Small intestine (tissue), 7 donors: ENCODE measurements around the gene TCP11L2. TPM values are rescaled to one million over a fixed set of nuclear protein-coding genes. Genes with fewer than 3 reads are reported as not detected.
A peak's percentile ranks its signal among the peaks of the same experiment; 100 is the strongest.

Experiments used
- DNase-seq, 2 donors: peaks; one replicate each; pipeline versions ENCODE4 v3.0.0 to v3.0.0-alpha.2; 2013
- FAIRE-seq: peaks from 2 replicates; lab custom pipeline; 2012; peaks lifted over from hg19 to GRCh38; lab: Jason Lieb, UNC
- H3K27ac ChIP-seq, 3 donors: one replicate each; pipeline ENCODE4 v1.5.1; 2013; ENCODE audit warnings: low read length in 2 of 3, mild to moderate bottlenecking in 2 of 3, control low read depth in 1 of 3, inconsistent platforms in 1 of 3, low read depth in 1 of 3, moderate library complexity in 1 of 3
- H3K27me3 ChIP-seq, 3 donors: one replicate each; pipeline ENCODE4 v1.6.1; 2013; ENCODE audit warnings: low read length in 3 of 3, inconsistent platforms in 1 of 3; ENCODE audit not compliant: control insufficient read depth in 3 of 3, insufficient read depth in 3 of 3
- H3K36me3 ChIP-seq, 3 donors: one replicate each; pipeline ENCODE4 v1.6.1; 2013; ENCODE audit warnings: low read length in 3 of 3, inconsistent platforms in 1 of 3, low read depth in 1 of 3, mild to moderate bottlenecking in 1 of 3, moderate library complexity in 1 of 3; ENCODE audit not compliant: control insufficient read depth in 3 of 3, insufficient read depth in 2 of 3
- H3K4me1 ChIP-seq, 3 donors: one replicate each; pipeline ENCODE4 v1.6.1; 2013; ENCODE audit warnings: low read length in 2 of 3, inconsistent platforms in 1 of 3, low read depth in 1 of 3, mild to moderate bottlenecking in 1 of 3, moderate library complexity in 1 of 3; ENCODE audit not compliant: control insufficient read depth in 3 of 3, insufficient read depth in 2 of 3
- H3K4me3 ChIP-seq, 3 donors: one replicate each; pipeline ENCODE4 v1.5.1; 2013; ENCODE audit warnings: low read length in 3 of 3, control low read depth in 1 of 3, inconsistent platforms in 1 of 3, low read depth in 1 of 3, mild to moderate bottlenecking in 1 of 3, moderate library complexity in 1 of 3
- H3K9me3 ChIP-seq, 2 donors: one replicate each; pipeline ENCODE4 v1.6.1; 2013; ENCODE audit warnings: low read depth in 1 of 2, low read length in 1 of 2; ENCODE audit not compliant: control insufficient read depth in 2 of 2, insufficient read depth in 1 of 2
- WGBS, 3 donors: extraction: QIAGEN DNeasy Blood & Tissue Kit; methylation state at CpG; one replicate each; pipeline ENCODE4 v1.1.7; 2013; 5-methylcytosine and 5-hydroxymethylcytosine counted together
- polyA plus RNA-seq, 4 donors: library from polyadenylated mRNA; stranded (reverse) in 3 of 4; unstranded in 1 of 4; fragments of 200-250 nt in 3 of 4; fragments of 120-200 nt in 1 of 4; gene quantifications; one replicate each; pipeline versions ENCODE4 v1.2.1 to v1.2.3, GENCODE V29; 2013
- donor health status: healthy with polysubstance abuse.
- donor health status: control.
- donor health status: control.
- donor health status: Bipolar disorder and iron deficiency.
- donor health status: healthy.

TCP11L2 gene
- polyA plus RNA-seq, 4 donors: 2.7 to 18.1 (median 5.7) TPM

DNA sequence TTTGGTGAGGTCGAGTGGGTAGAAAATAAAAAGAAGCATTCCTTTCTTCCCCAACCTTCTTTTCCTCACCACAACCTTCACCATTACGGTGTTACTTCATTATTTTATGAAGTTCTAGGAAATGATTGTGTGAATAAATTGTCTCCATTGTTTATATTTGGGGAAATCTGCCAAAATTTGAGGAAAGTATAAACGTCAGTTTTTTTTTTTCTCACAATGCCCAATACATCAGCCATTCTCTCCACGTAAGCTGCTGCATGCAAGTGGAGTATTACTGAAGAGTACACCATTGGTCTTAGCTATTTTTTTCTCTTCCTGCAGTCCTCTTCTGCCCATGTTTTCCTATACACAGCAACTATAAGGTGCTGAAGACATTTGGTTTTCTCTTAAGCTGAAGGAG is 45.9 kb downstream of the TCP11L2 start:
- Histone ChIP-seq H3K4me3 (no peak overlapping the region), H3K27ac (no peak overlapping the region), H3K4me1 (peaks cover 0 to 3% (median 0%) of the 10 kb centered on the region in 3 donors), H3K27me3 (peaks cover 0 to 4% (median 0%) of the 10 kb centered on the region in 3 donors), H3K9me3 (no peaks in the 10 kb centered on the region), H3K36me3 (no peaks in the 10 kb centered on the region)
- WGBS, 3 donors: 53 to 74% (median 68%) methylated on average over 4 of the region's 4 CpGs
- no peak for DNase-seq
- no peak for FAIRE-seq

DNA sequence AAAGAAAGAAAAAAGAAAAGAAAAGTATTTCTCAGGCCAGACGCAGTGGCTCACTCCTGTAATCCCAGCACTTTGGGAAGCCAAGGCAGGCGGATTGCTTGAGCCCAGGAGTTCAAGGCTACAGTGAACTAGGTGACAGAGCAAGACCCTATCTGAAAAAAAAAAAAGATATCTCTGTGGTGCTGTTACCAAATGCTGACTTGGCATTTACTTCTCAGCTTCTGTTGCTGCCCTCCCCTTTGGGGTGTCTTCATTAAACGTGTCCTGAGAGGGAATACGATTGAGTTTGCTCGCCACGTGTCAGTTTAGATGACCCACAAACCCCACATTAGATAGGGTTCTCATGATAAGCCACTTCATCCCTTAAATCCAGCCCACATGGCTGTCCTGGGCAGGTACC is 50.6 kb downstream of the TCP11L2 start:
- WGBS, 3 donors: 78 to 85% (median 82%) methylated on average over 6 of the region's 6 CpGs
- H3K36me3 ChIP-seq: no peaks in the 10 kb centered on the region
- peaks cover 0 to 4% (median 0%) of the 10 kb centered on the region in 3 donors for H3K27me3 ChIP-seq
- no peak for DNase-seq
- H3K4me3 ChIP-seq: no peak overlapping the region
- peaks cover 0 to 6% (median 0%) of the 10 kb centered on the region in 3 donors for H3K4me1 ChIP-seq
- no peak for FAIRE-seq
- H3K27ac ChIP-seq: no peak overlapping the region
- no peaks in the 10 kb centered on the region for H3K9me3 ChIP-seq

DNA sequence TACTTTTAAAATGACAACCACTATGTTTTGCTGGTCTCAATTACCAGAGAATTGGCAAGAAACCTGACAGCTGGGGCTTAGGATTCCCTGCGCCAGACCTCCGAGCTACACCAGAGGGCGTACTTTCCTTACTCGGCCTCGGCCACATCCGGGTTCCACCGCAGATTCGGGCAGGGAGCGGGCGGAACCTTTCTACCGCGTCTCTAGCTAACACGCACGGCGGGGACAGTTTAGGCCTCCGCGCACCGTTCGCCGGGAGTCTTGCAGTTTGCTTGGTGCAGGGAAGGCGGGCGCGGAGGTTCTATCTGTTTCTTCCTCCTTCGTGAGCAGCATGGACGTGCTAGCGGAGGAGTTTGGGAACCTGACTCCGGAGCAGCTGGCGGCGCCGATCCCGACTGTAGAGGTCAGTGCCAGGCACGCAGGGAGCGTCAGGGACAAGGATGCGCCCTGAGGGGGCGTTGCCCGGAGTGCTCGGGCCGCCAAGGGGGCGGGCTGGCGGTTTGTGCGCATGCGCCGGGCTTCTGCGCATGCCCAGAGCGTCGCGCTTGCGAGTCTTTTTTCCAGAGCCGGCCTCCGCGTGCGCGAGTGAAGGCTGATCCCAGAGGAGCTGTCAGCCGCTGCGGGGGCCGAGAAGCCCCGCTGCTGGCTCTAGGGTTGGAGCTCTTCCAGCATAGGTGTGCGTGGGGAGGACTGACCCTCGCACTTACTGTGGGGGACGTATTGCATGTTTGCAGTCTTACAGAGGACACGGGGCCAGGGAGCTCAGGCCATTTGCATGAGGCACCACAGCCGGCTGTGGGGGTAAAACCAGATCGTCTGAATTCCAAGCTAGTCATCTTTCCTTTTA is 55.2 kb downstream of the TCP11L2 start, which contains the start of gene POLR3B:
Gene POLR3B (plus strand): TSS at position 200 of the 847 bp plus-strand sequence. CDS start 132 bp downstream, at position 332.
- Histone ChIP-seq H3K27me3 (no peaks in the 10 kb centered on the region), H3K36me3 (no peaks in the 10 kb centered on the region), H3K9me3 (no peaks in the 10 kb centered on the region), H3K4me1 (peaks cover 0 to 19% (median 3%) of the 10 kb centered on the region in 3 donors), H3K27ac (peak within 1 kb of the TSS; percentile 52 to 91 (median 88)), H3K4me3 (peak within 1 kb of the TSS; percentile 37 to 60 (median 58))
- FAIRE-seq (no peak), DNase-seq (peak; percentile 94 to 98)
- WGBS, 3 donors: 0 to 1% (median 1%) methylated on average over 60 to 63 of the region's 63 CpGs

DNA sequence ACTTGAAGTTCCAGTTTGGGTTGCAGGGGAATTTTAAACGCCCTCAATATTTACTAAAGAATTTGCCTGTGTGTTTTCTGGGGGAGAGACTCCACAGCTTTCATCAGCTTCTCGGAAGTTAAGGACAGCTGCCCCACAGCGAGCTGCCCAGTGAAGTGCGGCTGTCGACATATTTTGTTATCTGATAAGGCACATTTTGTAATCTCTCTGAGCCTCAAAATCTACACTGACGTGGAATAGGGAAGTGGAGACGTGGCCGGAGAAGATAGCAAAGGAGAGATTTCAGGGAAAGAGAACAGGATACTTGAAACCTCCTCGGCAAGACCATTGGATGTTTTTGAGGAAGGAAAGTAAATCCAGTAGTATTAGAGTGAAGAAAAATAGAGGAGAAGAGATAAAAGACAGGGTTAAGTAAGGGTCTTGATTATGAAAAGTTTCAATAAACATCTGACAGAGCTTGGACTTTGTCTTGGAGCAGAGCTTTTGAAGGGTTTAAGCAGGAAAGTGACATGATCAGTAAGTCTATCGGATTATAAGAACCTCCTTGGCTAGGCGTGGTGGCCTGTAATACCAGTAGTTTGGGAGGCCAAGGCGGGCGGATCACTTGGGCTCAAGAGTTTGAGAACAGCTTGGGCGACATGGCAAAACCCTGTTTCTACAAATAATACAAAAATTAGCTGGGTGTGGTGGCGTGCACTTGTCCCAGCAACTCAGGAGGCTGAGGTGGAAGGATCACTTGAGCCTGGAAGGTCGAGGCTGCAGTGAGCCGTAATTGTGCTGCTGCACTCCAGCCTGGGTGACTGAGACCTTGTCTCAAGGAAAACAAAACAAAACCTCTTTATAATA is 56.1 kb downstream of the TCP11L2 start:
- no peaks in the 10 kb centered on the region for H3K36me3 ChIP-seq
- peak overlapping the region; percentile 52 to 91 (median 88) for H3K27ac ChIP-seq
- H3K9me3 ChIP-seq: no peaks in the 10 kb centered on the region
- H3K4me1 ChIP-seq: peaks cover 0 to 19% (median 3%) of the 10 kb centered on the region in 3 donors
- 26 to 32% (median 31%) methylated on average over 17 of the region's 17 CpGs for WGBS, 3 donors
- no peak for FAIRE-seq
- H3K4me3 ChIP-seq: peak overlapping the region; percentile 37 to 60 (median 58)
- no peaks in the 10 kb centered on the region for H3K27me3 ChIP-seq
- peak in 1 of 2 donors; percentile 58 for DNase-seq

DNA sequence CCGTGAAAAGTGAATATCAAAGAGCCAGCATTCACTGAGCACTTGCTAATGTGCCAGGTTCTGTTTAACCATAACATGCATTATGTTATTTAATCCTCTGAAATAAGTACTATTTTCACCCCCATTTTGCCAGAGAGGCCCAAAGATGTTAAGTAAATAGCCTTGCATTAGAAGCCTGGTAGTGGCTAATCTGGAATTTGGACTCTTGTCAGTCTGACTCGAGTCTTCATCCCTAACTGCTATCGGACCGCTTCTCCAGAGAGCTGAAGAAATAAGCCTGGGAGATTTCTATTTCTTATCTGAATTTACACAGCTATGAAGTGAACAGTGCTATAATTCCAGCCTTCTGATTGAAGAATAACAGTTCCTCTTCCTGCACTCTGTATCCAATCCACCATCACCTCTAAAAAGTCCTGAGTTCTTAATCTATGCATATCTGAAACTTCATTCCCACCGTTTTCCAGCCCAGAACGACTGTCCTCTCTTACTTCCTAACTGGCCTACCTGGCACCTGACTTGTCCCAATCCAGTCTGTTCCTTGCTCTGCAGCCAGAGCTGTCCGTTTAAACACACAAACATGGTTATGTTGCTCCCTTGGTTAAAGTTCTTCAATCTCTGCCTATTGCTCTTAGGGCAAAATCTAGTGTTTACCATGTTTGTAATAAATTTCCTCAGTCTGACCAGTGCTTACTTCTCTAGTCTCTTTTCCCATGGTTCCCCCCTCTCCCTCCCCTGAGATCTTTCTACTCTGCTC is 57.3 kb downstream of the TCP11L2 start:
- no peak overlapping the region for H3K27ac ChIP-seq
- peak in 1 of 2 donors; percentile 25 for DNase-seq

DNA sequence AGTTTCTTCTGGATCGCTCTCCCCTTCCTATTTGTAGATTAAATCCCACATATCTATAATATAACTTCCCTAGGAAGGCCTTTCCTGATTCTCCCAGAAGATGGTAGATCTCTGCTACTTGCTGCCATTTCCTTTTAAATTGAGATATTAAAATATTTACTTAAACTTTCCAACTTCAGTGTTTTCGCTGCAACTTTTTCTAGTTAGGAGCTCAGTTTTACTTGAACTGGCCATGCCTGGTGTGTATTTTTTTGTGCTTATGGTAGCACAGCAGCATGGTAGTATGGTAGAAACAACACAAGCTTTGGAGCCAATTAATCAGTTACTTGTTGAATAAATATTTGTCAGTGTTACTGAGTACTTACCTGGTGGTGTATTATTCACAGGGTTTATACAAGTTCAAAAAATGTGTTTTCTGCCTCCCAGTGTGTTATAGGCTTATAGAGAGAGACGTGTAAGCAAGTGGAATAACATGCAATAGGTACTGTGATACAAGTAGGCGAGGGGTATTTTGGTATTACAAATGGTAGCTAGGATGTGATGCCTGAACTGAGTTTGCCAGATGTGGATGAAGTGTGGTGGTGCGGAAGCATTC is 58.0 kb downstream of the TCP11L2 start:
- no peak for FAIRE-seq
- 94 to 95% (median 94%) methylated on average over 5 of the region's 5 CpGs for WGBS, 3 donors

More for the DNA sequence above, 57.3 kb downstream of the TCP11L2 start:
- H3K9me3 ChIP-seq: no peaks in the 10 kb centered on the region
- H3K4me3 ChIP-seq: no peak overlapping the region
- 48 to 70% (median 54%) methylated on average over 7 of the region's 7 CpGs for WGBS, 3 donors
- no peaks in the 10 kb centered on the region for H3K36me3 ChIP-seq
- H3K27me3 ChIP-seq: no peaks in the 10 kb centered on the region
- no peak for FAIRE-seq
- peaks cover 0 to 19% (median 3%) of the 10 kb centered on the region in 3 donors for H3K4me1 ChIP-seq

DNA sequence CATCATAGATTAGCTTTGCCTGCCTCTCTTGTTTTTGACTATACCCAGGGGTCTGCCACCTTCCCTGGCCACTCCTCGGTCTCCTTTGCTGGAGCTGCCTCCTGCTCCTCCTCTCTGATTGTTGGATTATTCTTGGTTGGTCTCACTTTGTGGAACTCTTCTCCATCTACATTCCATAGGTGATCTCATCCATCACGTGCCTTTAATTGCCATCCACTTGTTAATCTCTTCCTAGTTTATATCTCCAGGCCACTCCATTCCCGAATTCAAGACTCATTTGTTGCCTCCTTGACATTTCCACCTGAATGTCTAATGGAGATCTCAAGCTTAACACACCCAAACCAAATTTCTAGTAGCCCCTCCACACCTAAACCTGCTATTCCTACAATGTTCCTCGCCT is 60.4 kb downstream of the TCP11L2 start:
- Histone ChIP-seq H3K4me1 (peaks cover 0 to 13% (median 3%) of the 10 kb centered on the region in 3 donors), H3K4me3 (no peak overlapping the region), H3K36me3 (peaks cover 0 to 5% (median 2%) of the 10 kb centered on the region in 3 donors), H3K9me3 (no peaks in the 10 kb centered on the region), H3K27ac (no peak overlapping the region), H3K27me3 (no peaks in the 10 kb centered on the region)
- FAIRE-seq (no peak), DNase-seq (no peak)
- 83 to 86% (median 84%) methylated on average over 4 of the region's 4 CpGs for WGBS, 3 donors

More for the DNA sequence above, 58.0 kb downstream of the TCP11L2 start:
- Histone ChIP-seq H3K4me1 (peaks cover 0 to 19% (median 3%) of the 10 kb centered on the region in 3 donors), H3K9me3 (no peaks in the 10 kb centered on the region), H3K36me3 (peaks cover 0 to 5% (median 0%) of the 10 kb centered on the region in 3 donors), H3K27me3 (no peaks in the 10 kb centered on the region), H3K4me3 (no peak overlapping the region), H3K27ac (no peak overlapping the region)
- no peak for DNase-seq
